ENCODE measurements around the gene MYBL2.
A peak's percentile ranks its signal among the peaks of the same experiment; 100 is the strongest.
"Not testable (repeated sequence)": the region's sequence is repeated elsewhere in the genome, so short reads cannot be mapped to it uniquely, and the experiment has no call there.

MYBL2 gene
- long read RNA-seq, donor 1, partial matches to known transcripts = 0 of 3 reads
- long read RNA-seq, donor 1, other reads (novel, unspliced or antisense) = 0 of 3 reads
- long read RNA-seq, donor 2, partial matches to known transcripts = 0 of 1 reads
- long read RNA-seq, donor 2, other reads (novel, unspliced or antisense) = 0 of 1 reads
- long read RNA-seq, donor 3, partial matches to known transcripts = 0 of 2 reads
- long read RNA-seq, donor 3, other reads (novel, unspliced or antisense) = 0 of 2 reads
- long read RNA-seq, donor 4, transcript MYBL2-201 (14 exons, 2,639 nt) = major isoform, 6 of 6 reads
- long read RNA-seq, donor 4, partial matches to known transcripts = 0 of 6 reads
- long read RNA-seq, donor 4, other reads (novel, unspliced or antisense) = 0 of 6 reads
- long read RNA-seq, donor 5, transcript MYBL2-201 (14 exons, 2,639 nt) = major isoform, 7 of 7 reads
- long read RNA-seq, donor 5, partial matches to known transcripts = 0 of 7 reads
- long read RNA-seq, donor 5, other reads (novel, unspliced or antisense) = 0 of 7 reads
- long read RNA-seq, donor 6, partial matches to known transcripts = 5 of 7 reads
- long read RNA-seq, donor 6, other reads (novel, unspliced or antisense) = 0 of 7 reads
- long read RNA-seq, donor 7, transcript MYBL2-201 (14 exons, 2,639 nt) = major isoform, 9 of 21 reads
- long read RNA-seq, donor 7, partial matches to known transcripts = 12 of 21 reads
- long read RNA-seq, donor 7, other reads (novel, unspliced or antisense) = 0 of 21 reads
- long read RNA-seq, donor 8, partial matches to known transcripts = 0 of 4 reads
- long read RNA-seq, donor 8, other reads (novel, unspliced or antisense) = 0 of 4 reads

GRCh38 chr20:43666376-43667328 lies at the start of gene MYBL2:
Gene MYBL2 (plus strand): TSS chr20:43667114. CDS start chr20:43667284, 170 bp downstream.
- DNase-seq = peak; percentile 79

GRCh38 chr20:43631598-43631997 lies 35.3 kb upstream of the MYBL2 start:
- no peak for DNase-seq

- DNase-seq = no peak
Measured at GRCh38 chr20:43636429-43636828, 30.5 kb upstream of the MYBL2 start.

- DNase-seq = no peak
Measured at GRCh38 chr20:43642548-43642947, 24.4 kb upstream of the MYBL2 start.

- DNase-seq = no peak
Measured at GRCh38 chr20:43650997-43651525, 15.9 kb upstream of the MYBL2 start.

GRCh38 chr20:43651650-43652184 lies 15.2 kb upstream of the MYBL2 start:
- DNase-seq = not testable (repeated sequence)

- DNase-seq = no peak
Measured at GRCh38 chr20:43653966-43654365, 12.9 kb upstream of the MYBL2 start.

- not testable (repeated sequence) for DNase-seq
Measured at GRCh38 chr20:43655176-43655575, 11.7 kb upstream of the MYBL2 start.

- DNase-seq = no peak
Measured at GRCh38 chr20:43655937-43656336, 11.0 kb upstream of the MYBL2 start.

- DNase-seq = no peak
Measured at GRCh38 chr20:43658069-43658722, 8.7 kb upstream of the MYBL2 start.

- no peak for DNase-seq
Measured at GRCh38 chr20:43658723-43659419, 8.0 kb upstream of the MYBL2 start.

GRCh38 chr20:43662943-43663655 lies 3.8 kb upstream of the MYBL2 start:
- no peak for DNase-seq

GRCh38 chr20:43665466-43666176 lies 1.3 kb upstream of the MYBL2 start:
- DNase-seq = no peak

- peak; percentile 37 for DNase-seq
Measured at GRCh38 chr20:43667341-43668132, 623 bp downstream of the MYBL2 start.

- no peak for DNase-seq
Measured at GRCh38 chr20:43669332-43669731, 2.4 kb downstream of the MYBL2 start.

- no peak for DNase-seq
Measured at GRCh38 chr20:43670423-43670822, 3.5 kb downstream of the MYBL2 start.

GRCh38 chr20:43676368-43676767 lies 9.5 kb downstream of the MYBL2 start:
- DNase-seq = no peak

- no peak for DNase-seq
Measured at GRCh38 chr20:43680981-43681380, 14.1 kb downstream of the MYBL2 start.
